Stimulated activated CD8-positive, alpha-beta memory T cell treated with anti-CD3 and anti-CD28 coated beads, Interleukin-7, amount 100 ng/mL, for 48 hours (primary cell): ENCODE measurements around the gene CKB.
"Not testable (repeated sequence)": the region's sequence is repeated elsewhere in the genome, so short reads cannot be mapped to it uniquely, and the experiment has no call there.

Experiments used
- DNase-seq, 2 donors: peaks; one replicate each; pipeline ENCODE4 v3.0.0-alpha.2; 2020; ENCODE audit warnings: low read depth in 1 of 2; ENCODE audit errors: extremely low read depth in 1 of 2

The CKB gene

DNA sequence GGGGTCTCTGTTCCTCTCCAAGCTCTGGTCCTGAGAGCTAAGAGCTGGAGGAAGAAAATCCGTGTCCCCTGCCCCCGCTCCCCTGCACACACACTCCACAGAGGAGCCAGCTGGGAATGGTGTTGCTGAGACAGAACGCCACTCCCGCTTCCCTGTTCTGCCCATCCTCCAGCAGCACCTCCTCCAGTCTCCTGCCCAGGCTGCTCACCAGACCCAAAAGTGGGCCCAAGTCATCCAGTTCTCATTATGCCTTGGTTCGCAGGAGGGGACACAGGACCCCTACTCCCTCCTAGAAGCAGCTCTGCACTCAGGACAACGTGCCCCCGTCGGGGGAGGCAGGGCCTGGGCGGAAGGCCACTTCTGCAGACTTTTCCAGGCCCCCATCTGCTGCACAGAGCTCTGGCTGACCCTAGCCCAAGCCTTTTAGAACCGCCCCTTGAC is 5.5 kb upstream of the CKB start:
- no peak for DNase-seq

GRCh38 chr14:103527408-103528145 is 4.9 kb upstream of the CKB start:
- peak in 1 of 2 donors; percentile 43 for DNase-seq

DNA sequence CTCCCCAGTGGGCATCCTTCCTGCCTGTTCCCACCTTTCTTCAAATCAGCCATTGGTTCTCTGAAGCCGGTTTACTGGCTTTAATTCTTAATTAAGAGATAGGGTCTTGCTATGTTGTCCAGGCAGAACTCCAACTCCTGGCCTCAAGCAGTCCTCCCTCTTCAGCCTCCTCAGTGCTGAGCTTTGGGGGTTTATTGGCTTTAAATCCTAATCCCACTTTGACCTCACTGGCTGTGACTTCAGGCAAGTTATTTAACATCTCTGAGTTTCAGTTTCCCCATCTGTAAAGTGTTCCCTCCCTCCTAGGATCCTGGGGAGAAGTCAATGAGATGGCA is 4.3 kb upstream of the CKB start:
- DNase-seq = no peak

- no peak for DNase-seq
Measured at GRCh38 chr14:103526247-103526913, 3.8 kb upstream of the CKB start.

DNA sequence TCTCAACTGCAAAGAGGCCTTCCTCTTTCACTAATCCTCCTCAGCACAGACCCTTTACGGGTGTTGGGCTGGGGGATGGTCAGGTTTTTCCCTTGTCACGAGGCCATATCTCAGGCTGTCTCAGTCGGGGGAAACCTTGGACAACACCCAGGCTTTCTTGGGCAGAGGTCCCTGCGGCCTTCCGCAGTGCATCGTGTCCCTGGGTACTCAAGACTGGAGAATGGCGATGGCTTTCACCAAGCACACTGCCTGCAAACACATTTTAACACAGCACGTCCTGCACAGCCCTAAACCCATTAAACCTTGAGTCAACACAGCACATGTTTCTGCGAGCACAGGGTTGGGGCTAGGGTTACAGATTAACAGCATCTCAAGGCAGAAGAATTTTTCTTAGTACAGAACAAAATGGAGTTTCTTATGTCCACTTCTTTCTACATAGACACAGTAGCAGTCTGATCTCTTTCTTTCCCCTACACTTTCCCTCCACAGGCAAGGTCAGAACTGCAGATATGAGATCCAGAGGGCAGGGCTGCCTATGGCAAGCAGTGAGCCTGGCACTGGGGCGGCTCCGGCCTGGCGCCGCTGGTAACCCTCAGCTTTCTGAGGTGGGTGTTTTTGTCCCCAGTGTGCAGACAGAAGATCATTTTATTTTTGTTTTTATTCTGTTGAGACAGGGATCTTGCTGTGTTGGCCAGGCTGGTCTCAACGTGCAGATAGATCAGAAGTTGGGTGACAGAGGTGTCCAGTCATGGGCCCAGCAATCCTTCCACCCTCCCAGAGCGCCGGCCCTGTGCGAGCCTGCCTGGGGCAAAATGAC is 3.0 kb upstream of the CKB start:
- not testable (repeated sequence) for DNase-seq

DNA sequence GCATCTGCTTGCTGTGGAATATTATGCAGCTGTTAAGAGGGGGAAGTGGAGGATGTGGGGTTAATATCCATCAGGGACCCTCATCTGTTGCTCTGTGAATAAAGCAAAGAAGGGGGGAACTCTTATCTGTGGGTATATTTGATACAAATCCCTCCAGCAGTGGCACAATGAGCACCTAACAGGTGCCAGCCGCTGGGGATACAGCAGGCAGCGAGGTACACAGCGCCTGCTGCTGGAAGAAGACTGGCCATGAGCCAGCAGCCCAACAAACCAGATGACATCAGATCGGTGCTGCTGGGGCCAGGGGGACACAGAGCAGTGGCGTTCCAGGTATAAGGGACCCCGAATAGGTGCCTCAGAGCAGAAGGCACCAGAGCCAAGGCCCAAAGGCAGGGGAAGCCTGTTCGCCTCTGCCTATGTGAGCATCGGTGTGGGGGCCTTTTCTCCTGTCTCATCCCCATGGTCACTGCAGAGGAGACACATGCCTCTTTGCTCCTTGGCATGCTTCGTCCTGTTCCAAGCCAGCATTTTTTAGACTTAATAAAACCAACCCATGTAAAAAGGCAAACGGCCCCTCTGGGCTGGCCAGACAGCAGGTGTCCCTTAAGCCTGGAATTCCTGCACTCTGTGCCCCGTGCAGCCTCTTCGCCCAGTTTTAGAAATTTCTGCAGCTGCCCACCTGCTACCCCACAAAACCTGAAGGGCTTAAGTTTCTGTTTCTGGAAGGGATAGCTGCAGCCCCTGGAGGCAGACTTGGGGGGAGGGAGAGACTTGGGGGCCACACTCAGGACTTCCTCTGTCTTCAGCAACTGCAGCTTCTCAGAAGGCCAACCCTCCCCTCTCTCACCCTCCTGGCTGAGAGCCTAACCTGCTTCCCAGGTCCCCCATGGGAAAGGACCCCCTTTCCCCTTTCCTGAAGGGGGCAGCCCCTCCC is 1.6 kb upstream of the CKB start:
- no peak for DNase-seq

- DNase-seq = no peak
Measured at GRCh38 chr14:103523575-103523954, 935 bp upstream of the CKB start.

- DNase-seq = no peak
Measured at GRCh38 chr14:103521951-103522563, 573 bp downstream of the CKB start.

GRCh38 chr14:103521438-103521950 is 1.1 kb downstream of the CKB start:
- no peak for DNase-seq

GRCh38 chr14:103520657-103521437 is 1.8 kb downstream of the CKB start:
- DNase-seq = peak in 1 of 2 donors; percentile 34

DNA sequence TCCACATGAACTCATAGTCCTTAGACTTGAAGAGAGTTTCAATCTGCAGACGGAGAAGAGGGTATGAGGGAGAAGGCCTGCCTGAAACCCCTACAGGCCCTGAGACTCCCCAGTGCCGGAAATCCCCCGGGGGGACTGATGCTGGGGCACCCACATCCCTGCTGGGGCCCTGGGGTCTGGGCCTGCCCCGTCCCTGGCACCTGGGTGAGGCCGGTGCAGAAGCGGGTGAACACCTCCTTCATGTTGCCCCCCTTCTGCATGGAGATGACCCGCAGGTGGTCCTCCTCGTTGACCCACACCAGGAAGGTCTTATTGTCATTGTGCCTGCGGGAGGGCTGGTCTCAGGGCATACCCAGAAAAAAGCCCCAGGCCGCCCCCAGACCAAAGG is 2.4 kb downstream of the CKB start:
- DNase-seq = no peak

GRCh38 chr14:103519837-103520212 is 2.8 kb downstream of the CKB start:
- DNase-seq = no peak

DNA sequence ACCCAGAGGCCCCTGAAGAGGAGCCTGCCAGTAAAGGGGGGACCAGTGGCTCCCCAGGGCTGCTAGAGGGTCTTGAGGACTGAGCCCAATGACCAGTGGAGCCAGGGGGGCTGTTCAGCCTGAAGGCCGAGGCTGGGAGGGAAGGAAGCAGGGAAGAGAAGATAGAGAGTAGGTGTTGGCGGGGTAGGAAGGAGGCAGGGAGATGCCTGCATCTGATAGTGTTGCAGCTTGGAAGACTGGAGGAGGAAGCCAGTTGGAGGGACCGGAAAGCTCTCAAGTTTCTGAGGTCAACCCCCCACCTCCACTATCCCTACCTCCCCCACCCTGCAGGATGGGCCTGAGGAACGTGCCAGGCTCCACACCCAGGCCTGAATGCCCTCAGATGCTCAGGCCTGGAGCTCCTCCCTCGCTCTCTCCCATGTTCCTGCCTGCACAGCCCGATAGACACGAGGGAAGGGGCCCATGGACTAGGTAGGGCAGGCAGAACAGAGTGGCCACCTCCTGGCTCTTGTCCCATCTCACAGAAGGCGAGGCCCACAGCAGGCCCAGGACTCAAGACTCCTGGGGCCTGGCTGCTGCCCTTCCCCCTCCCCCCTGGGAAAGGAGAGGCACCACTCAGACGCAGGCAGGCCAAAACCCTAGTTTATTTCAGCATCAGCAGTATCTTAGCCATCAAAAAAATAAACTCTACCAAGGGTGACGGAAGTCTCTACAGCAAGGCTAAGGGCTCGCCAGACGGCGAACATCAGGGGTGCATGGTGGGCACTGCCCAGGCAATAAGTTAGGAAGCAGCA is 3.4 kb downstream of the CKB start:
- no peak for DNase-seq

DNA sequence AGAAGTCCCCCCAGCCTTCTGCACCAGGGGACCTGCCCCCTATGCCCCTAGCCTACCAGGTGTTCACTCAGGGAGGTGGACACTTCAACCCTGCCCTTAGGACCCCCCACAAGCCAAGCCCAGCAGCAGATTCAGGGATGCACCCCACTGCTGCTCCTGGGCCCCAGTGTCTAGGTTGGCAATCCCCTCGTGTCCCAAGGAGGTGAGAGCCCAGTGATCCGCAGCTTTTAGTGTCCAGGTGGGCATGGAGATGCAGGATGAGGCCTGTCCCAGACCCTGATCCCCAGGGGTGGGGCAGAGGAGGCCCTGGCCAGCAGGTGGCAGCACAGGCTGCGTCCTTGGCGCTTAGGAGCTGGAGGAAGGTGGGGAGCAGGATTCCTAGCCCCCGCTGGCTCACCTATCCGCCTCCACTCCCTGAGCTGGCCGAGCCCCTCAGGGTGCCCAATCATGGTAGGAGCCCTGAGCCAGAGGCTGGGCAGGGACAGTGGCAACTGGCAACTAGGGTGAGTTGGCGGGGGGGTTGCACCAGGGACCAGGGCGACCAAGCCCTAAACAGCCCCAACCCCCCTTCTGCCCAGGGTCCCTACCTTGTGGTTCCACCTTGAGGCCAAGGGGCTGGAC is 4.1 kb downstream of the CKB start:
- DNase-seq = peak in 1 of 2 donors; percentile 42

GRCh38 chr14:103517721-103518421 is 4.8 kb downstream of the CKB start:
- no peak for DNase-seq

DNA sequence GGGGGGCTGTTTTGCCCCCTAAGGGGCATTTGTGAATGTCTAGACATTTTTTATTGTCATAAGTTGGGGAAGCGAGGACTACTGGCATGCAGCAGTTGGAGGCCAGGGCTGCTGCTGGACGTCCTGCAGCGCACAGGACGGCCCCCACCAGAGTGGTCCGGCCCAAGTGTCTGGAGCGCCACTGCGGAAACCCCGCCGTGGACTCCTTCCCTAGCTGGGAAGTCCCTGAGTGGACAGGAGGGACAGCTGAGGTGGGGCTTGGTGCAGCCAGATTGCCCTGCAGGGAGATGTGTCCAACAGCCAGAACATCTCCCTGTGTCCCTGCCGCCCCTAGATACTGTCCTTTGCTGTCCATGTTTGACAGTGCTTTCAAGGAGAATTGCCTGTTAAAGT is 5.5 kb downstream of the CKB start:
- no peak for DNase-seq

DNA sequence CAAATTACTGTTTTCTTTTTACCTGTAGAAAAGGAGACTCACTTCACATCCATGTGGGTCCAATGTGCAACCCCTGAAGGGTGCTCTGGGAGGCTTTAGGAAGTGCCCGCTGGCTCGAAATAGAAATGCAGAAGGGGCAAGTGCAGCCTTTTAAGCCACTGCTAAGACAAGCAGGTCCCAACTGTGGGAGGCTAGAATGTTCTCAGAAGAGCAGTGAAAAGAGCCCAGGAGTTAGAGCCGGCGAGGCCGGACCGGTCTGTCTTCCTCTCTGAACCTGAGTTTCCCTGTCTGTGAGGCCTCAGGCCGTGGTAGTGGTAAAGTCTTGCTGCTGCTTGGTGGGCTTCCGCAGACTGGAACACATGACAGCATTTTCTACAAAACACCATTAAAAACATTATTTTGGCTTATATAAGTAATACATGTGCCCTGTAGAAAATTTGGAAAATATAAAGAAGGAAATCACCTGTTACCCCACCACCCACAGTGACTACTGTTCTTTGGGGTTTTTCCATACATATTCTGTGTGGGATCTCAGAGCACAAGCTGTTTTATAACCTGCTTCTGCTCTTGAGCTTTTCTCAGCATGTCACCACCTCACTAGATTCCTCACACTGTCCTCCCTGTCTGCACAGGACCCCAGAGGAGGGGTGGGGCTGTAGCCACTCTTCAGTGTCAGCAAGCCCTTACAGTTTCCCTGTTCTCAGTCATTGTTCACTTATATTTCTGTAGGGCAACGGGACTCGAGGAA is 6.0 kb downstream of the CKB start:
- no peak for DNase-seq
